ENCODE measurements around the gene SLC22A6.

Gene SLC22A6

DNA sequence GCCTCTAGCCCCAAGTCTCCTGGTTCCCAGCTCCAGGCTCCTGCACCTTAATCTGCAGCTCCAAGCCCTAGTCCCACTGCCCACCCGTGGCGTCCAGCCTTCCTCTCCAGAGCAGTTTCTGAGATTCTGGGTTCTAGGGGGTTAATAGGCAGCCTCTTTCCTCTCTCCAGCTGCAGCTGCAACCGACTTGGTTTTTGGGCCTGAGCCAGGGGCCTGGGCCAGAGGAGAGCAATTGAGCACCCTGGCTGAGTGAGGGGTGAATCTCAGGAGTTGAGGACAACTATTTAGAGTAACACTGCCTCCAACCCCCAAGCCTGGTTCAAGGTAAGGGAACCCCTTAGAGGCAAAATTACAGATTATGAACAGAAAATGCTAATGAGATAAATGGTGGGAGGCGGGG is 54.6 kb downstream of the SLC22A6 start:
- H3K9ac ChIP-seq (ENCODE audit: low read length) = no peak overlapping the region
- H3K4me1 ChIP-seq (ENCODE audit: control insufficient read depth, insufficient read depth, low read length) = peaks cover 6% of the 10 kb centered on the region
- no peak for DNase-seq (ENCODE audit: low read depth)
- no peak overlapping the region for H3K4me3 ChIP-seq (ENCODE audit: low read length)
- H3K36me3 ChIP-seq (ENCODE audit: control insufficient read depth, insufficient read depth, low read length, severe bottlenecking) = no peaks in the 10 kb centered on the region
- no peaks in the 10 kb centered on the region for H3K9me3 ChIP-seq (ENCODE audit: control insufficient read depth, low read length)
- H3K27me3 ChIP-seq (replicated peaks; ENCODE audit: control insufficient read depth, insufficient read depth, low read length) = peaks cover 60% of the 10 kb centered on the region

- Histone ChIP-seq H3K9me3 (ENCODE audit: control insufficient read depth, low read length) (no peaks in the 10 kb centered on the region), H3K36me3 (ENCODE audit: control insufficient read depth, insufficient read depth, low read length, severe bottlenecking) (no peaks in the 10 kb centered on the region), H3K9ac (ENCODE audit: low read length) (no peak overlapping the region), H3K27me3 (replicated peaks; ENCODE audit: control insufficient read depth, insufficient read depth, low read length) (peaks cover 61% of the 10 kb centered on the region), H3K4me3 (ENCODE audit: low read length) (no peak overlapping the region), H3K4me1 (ENCODE audit: control insufficient read depth, insufficient read depth, low read length) (peaks cover 11% of the 10 kb centered on the region)
- DNase-seq (ENCODE audit: low read depth) = no peak
These were observed 56.8 kb downstream of the SLC22A6 start for GRCh38 chr11:62928011-62928410.

- no peaks in the 10 kb centered on the region for H3K9me3 ChIP-seq (ENCODE audit: control insufficient read depth, low read length)
- no peak for DNase-seq (ENCODE audit: low read depth)
- no peak overlapping the region for H3K9ac ChIP-seq (ENCODE audit: low read length)
- H3K27me3 ChIP-seq (replicated peaks; ENCODE audit: control insufficient read depth, insufficient read depth, low read length) = peaks cover 71% of the 10 kb centered on the region
- peaks cover 11% of the 10 kb centered on the region for H3K4me1 ChIP-seq (ENCODE audit: control insufficient read depth, insufficient read depth, low read length)
- no peak overlapping the region for H3K4me3 ChIP-seq (ENCODE audit: low read length)
- H3K36me3 ChIP-seq (ENCODE audit: control insufficient read depth, insufficient read depth, low read length, severe bottlenecking) = no peaks in the 10 kb centered on the region
These were observed 57.9 kb downstream of the SLC22A6 start for GRCh38 chr11:62926680-62927455.

Measured in adipocyte (in vitro differentiated cells).